PC-3 (cell line): ENCODE data around the gene CCDC80. TPM values are rescaled to one million over a fixed set of nuclear protein-coding genes. Genes with fewer than 3 reads are reported as not detected.

Experiments
- ATAC-seq: fragments of 200-7000 bp; cut with Tn5 transposase; 2 replicates; pipeline ENCODE4 v1.9.1; 2020; ENCODE audit warnings: mild to moderate bottlenecking, moderate library complexity
- BruUV-seq: library from RNA; stranded (reverse); fragments of 400-500 nt; replicated peaks from 2 replicates; lab custom pipeline; 2021; lab: Mats Ljungman, UMichigan
- CTCF ChIA-PET: fragments of 300-600 bp; sonication (Branson Sonifier 250); formaldehyde crosslinking; loops from one replicate; lab custom pipeline; 2022; ENCODE audit warnings: antibody characterized with exemption; lab: Charles Lee
- POLR2A ChIA-PET: fragments of 300-600 bp; sonication (Branson Sonifier 250); formaldehyde crosslinking; loops from one replicate; lab custom pipeline; 2022; ENCODE audit warnings: antibody characterized with exemption; ENCODE audit not compliant: unreplicated experiment; lab: Charles Lee
- DNase-seq: peaks from one replicate; pipeline ENCODE4 v3.0.0-alpha.2; 2015
- H2AFZ ChIP-seq: fragments of 300-600 bp; sonication (generic); 2 replicates; pipeline ENCODE4 v1.6.0; 2016; ENCODE audit warnings: antibody characterized with exemption, low read length
- H3F3A ChIP-seq: fragments of 300-600 bp; sonication (generic); one replicate; pipeline ENCODE4 v1.6.0; 2017; ENCODE audit warnings: antibody characterized with exemption, low read length, control low read depth, mild to moderate bottlenecking; ENCODE audit not compliant: unreplicated experiment
- H3K27ac ChIP-seq: fragments of 300-600 bp; sonication (generic); 2 replicates; pipeline ENCODE4 v1.5.1; 2016; ENCODE audit warnings: mild to moderate bottlenecking, low read length
- H3K27me3 ChIP-seq: fragments of 300-600 bp; sonication (generic); 2 replicates; pipeline ENCODE4 v1.6.1; 2016; ENCODE audit warnings: low read length, mixed read lengths
- H3K36me3 ChIP-seq: fragments of 300-600 bp; sonication (generic); 2 replicates; pipeline ENCODE4 v1.6.1; 2016; ENCODE audit warnings: low read depth, mixed run types, low read length, mixed read lengths
- H3K4me1 ChIP-seq: fragments of 300-600 bp; sonication (generic); 2 replicates; pipeline ENCODE4 v1.5.1; 2016; ENCODE audit warnings: low read length; ENCODE audit not compliant: insufficient read depth
- H3K4me2 ChIP-seq: fragments of 300-600 bp; sonication (generic); 2 replicates; pipeline ENCODE4 v1.6.0; 2016; ENCODE audit warnings: low read length
- H3K4me3 ChIP-seq: fragments of 300-600 bp; sonication (generic); 2 replicates; pipeline ENCODE4 v1.5.1; 2016; ENCODE audit warnings: mild to moderate bottlenecking, low read length, mixed read lengths
- H3K79me2 ChIP-seq: fragments of 300-600 bp; sonication (generic); 2 replicates; pipeline ENCODE4 v1.6.1; 2017; ENCODE audit warnings: low read length, mixed read lengths
- H3K9ac ChIP-seq: fragments of 300-600 bp; sonication (generic); 2 replicates; pipeline ENCODE4 v1.6.0; 2016; ENCODE audit warnings: mild to moderate bottlenecking, low read length
- H3K9me2 ChIP-seq: fragments of 300-600 bp; sonication (generic); replicated peaks from 2 replicates; pipeline ENCODE4 v1.6.1; 2016; ENCODE audit warnings: mixed run types, low read length, mixed read lengths
- H3K9me3 ChIP-seq: fragments of 300-600 bp; sonication (generic); 2 replicates; pipeline ENCODE4 v1.6.1; 2016; ENCODE audit warnings: low read length, mixed read lengths
- H4K20me1 ChIP-seq: fragments of 300-600 bp; sonication (generic); 2 replicates; pipeline ENCODE4 v1.6.1; 2016; ENCODE audit warnings: low read length, mixed read lengths
- EZH2 ChIP-seq: fragments of 300-600 bp; sonication (generic); IDR thresholded peaks from one replicate; pipeline ENCODE4 v1.6.1; 2017; ENCODE audit warnings: antibody characterized with exemption, mild to moderate bottlenecking, low read length; ENCODE audit not compliant: unreplicated experiment
- EZH2phosphoT487 ChIP-seq: fragments of 300-600 bp; sonication (generic); IDR thresholded peaks from 2 replicates; pipeline ENCODE4 v1.6.1; 2018; ENCODE audit warnings: mild to moderate bottlenecking, antibody characterized with exemption, low read length, borderline replicate concordance
- intact Hi-C: fragments of 100-400 bp; cut with micrococcal nuclease; formaldehyde crosslinking; loops from 2 replicates; pipeline ENCODE4 v1.9.0; 2023
- total RNA-seq: library from RNA; depleted of rRNA; stranded (reverse); fragments of >200 nt; gene quantifications from 2 replicates; pipeline ENCODE4 v1.2.3, GENCODE V29; 2014
- TF ChIP-seq, protein P1 (sequence below): fragments of 300-600 bp; sonication (generic); conservative IDR thresholded peaks from 2 replicates; pipeline ENCODE4 v1.5.1; 2017; ENCODE audit warnings: antibody characterized with exemption, low read depth, mild to moderate bottlenecking, low read length

Gene CCDC80
- total RNA-seq, 1 experiment from 2014 or later: 17.0 TPM

GRCh38 chr3:112560721-112561483 is 80.0 kb downstream of the CCDC80 start:
- Histone ChIP-seq H3K4me3 (peak overlapping the region; percentile 96), H3F3A (no peaks in the 10 kb centered on the region), H3K9ac (peak overlapping the region; percentile 89), H3K79me2 (peaks cover 55% of the 10 kb centered on the region), H2AFZ (peak overlapping the region; percentile 95), H3K9me3 (no peaks in the 10 kb centered on the region), H3K9me2 (no peaks in the 10 kb centered on the region), H3K4me2 (peak overlapping the region; percentile 92), H3K27ac (peak overlapping the region; percentile 92), H3K27me3 (no peaks in the 10 kb centered on the region), H4K20me1 (peaks cover 13% of the 10 kb centered on the region; the same call in 1 of the 2 replicates), H3K4me1 (peaks cover 22% of the 10 kb centered on the region), H3K36me3 (peaks cover 3% of the 10 kb centered on the region; the same call in 1 of the 2 replicates)
- DNase-seq: peak; percentile 84
- ChIA-PET POLR2A (no interaction called here), CTCF (interaction anchor here (0.7 kb wide), 1 partner anchor 72 kb away, joined by 7 read pairs; no protein-coding TSS in a partner anchor)
- TF ChIP-seq, protein P1, sequence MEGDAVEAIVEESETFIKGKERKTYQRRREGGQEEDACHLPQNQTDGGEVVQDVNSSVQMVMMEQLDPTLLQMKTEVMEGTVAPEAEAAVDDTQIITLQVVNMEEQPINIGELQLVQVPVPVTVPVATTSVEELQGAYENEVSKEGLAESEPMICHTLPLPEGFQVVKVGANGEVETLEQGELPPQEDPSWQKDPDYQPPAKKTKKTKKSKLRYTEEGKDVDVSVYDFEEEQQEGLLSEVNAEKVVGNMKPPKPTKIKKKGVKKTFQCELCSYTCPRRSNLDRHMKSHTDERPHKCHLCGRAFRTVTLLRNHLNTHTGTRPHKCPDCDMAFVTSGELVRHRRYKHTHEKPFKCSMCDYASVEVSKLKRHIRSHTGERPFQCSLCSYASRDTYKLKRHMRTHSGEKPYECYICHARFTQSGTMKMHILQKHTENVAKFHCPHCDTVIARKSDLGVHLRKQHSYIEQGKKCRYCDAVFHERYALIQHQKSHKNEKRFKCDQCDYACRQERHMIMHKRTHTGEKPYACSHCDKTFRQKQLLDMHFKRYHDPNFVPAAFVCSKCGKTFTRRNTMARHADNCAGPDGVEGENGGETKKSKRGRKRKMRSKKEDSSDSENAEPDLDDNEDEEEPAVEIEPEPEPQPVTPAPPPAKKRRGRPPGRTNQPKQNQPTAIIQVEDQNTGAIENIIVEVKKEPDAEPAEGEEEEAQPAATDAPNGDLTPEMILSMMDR: no peak
- no peak for TF ChIP-seq EZH2phosphoT487
- no peak for TF ChIP-seq EZH2
- intact Hi-C loops: loop anchor here (5.0 kb wide), 1 partner anchor 211 kb away; no protein-coding TSS in a partner anchor
- TSS peak; percentile 48 for BruUV-seq
- ATAC-seq: peak; percentile 32

DNA sequence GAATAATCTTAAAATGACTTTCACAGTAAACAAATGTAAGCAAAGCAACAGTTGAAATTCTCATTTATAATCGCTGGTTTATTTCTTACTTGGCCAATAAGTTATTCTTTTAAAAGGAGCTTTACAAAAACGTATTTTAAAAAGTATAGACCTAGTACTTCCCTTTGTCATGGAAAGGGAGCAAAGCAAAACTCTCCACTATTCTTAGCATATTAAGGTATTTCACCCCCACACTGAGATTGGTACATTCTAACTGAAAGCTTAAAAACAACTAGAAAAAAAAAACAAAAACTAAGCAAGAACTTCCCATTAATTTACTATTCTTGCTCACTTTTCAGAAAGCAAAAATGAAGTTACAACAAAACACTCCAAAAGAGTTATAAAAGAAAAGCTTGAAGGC is 80.6 kb downstream of the CCDC80 start:
- peak overlapping the region; percentile 95; the same call in 1 of the 2 replicates for H2AFZ ChIP-seq
- no peaks in the 10 kb centered on the region for H3F3A ChIP-seq
- H3K79me2 ChIP-seq: peaks cover 61% of the 10 kb centered on the region
- CTCF ChIA-PET: interaction anchor here (0.7 kb wide), 1 partner anchor 72 kb away, joined by 7 read pairs; no protein-coding TSS in a partner anchor
- peaks cover 28% of the 10 kb centered on the region for H3K4me1 ChIP-seq
- H3K4me3 ChIP-seq: peak overlapping the region; percentile 96
- H3K4me2 ChIP-seq: peak overlapping the region; percentile 92
- peaks cover 4% of the 10 kb centered on the region; the same call in 1 of the 2 replicates for H3K36me3 ChIP-seq
- POLR2A ChIA-PET: interaction anchor here (0.6 kb wide), 1 partner anchor 69 kb away, joined by 4 read pairs; no protein-coding TSS in a partner anchor
- intact Hi-C loops: loop anchor here (5.0 kb wide), 1 partner anchor 212 kb away; no protein-coding TSS in a partner anchor
- peak overlapping the region; percentile 89 for H3K9ac ChIP-seq
- no peak overlapping the region for H3K27ac ChIP-seq
- TF ChIP-seq EZH2 (no peak), EZH2phosphoT487 (no peak)
- TF ChIP-seq, protein P1: no peak
- no peak for ATAC-seq
- peaks cover 19% of the 10 kb centered on the region; the same call in 1 of the 2 replicates for H4K20me1 ChIP-seq
- no peaks in the 10 kb centered on the region for H3K9me3 ChIP-seq
- BruUV-seq: no TSS peak
- DNase-seq: no peak
- no peaks in the 10 kb centered on the region for H3K9me2 ChIP-seq
- H3K27me3 ChIP-seq: no peaks in the 10 kb centered on the region
